HepG2 (cell line): Measurements from ENCODE around the gene PTPN18. TPM values are rescaled to one million over a fixed set of nuclear protein-coding genes. Genes with fewer than 3 reads are reported as not detected.

Experiments used
- E2F1 ChIP-seq: sonication (generic); formaldehyde crosslinking; IDR thresholded peaks from 2 replicates; pipeline ENCODE4 v1.5.0; 2020; ENCODE audit warnings: missing genetic modification reagents
- ERF ChIP-seq: IDR thresholded peaks from 2 replicates; pipeline ENCODE4 v1.6.1; 2018; ENCODE audit warnings: missing biosample characterization, missing genetic modification reagents
- FOXA1 ChIP-seq, 2 experiments: fragments of 450-650 bp in 1 of 2; sonication (generic) in 1 of 2; formaldehyde crosslinking in 1 of 2; IDR thresholded peaks; 2 replicates each; pipeline versions ENCODE4 v1.4.0 to v1.6.1; 2016 to 2020; ENCODE audit warnings: missing genetic modification reagents in 1 of 2
- GFI1 ChIP-seq: sonication (generic); formaldehyde crosslinking; IDR thresholded peaks from 2 replicates; pipeline ENCODE4 v1.5.0; 2020; ENCODE audit warnings: missing genetic modification reagents, mild to moderate bottlenecking, borderline replicate concordance
- ISL2 ChIP-seq: sonication (generic); formaldehyde crosslinking; IDR thresholded peaks from 2 replicates; pipeline ENCODE4 v1.5.0; 2020; ENCODE audit warnings: missing genetic modification reagents
- ISX ChIP-seq: sonication (generic); formaldehyde crosslinking; conservative IDR thresholded peaks from 2 replicates; pipeline ENCODE4 v1.5.0; 2020; ENCODE audit warnings: missing genetic modification reagents
- NRL ChIP-seq: sonication (generic); formaldehyde crosslinking; IDR thresholded peaks from 2 replicates; pipeline ENCODE4 v1.5.0; 2020; ENCODE audit warnings: missing genetic modification reagents, mild to moderate bottlenecking, moderate library complexity, borderline replicate concordance
- REPIN1 ChIP-seq: sonication (generic); formaldehyde crosslinking; IDR thresholded peaks from 2 replicates; pipeline ENCODE4 v1.8.0; 2022; ENCODE audit warnings: missing genetic modification reagents, low read depth, mild to moderate bottlenecking, borderline replicate concordance
- SOX5 ChIP-seq: IDR thresholded peaks from 2 replicates; pipeline ENCODE4 v1.6.1; 2016; ENCODE audit warnings: borderline replicate concordance
- TEF ChIP-seq: sonication (generic); formaldehyde crosslinking; IDR thresholded peaks from 2 replicates; pipeline ENCODE4 v1.5.0; 2020; ENCODE audit warnings: missing genetic modification reagents
- ZNF451 ChIP-seq: sonication (generic); formaldehyde crosslinking; IDR thresholded peaks from 2 replicates; pipeline ENCODE4 v1.5.0; 2020; ENCODE audit warnings: mild to moderate bottlenecking, missing genetic modification reagents
- ZNF501 ChIP-seq: sonication (generic); formaldehyde crosslinking; IDR thresholded peaks from 2 replicates; pipeline ENCODE4 v1.5.1; 2020; ENCODE audit warnings: mild to moderate bottlenecking, moderate library complexity, missing genetic modification reagents
- ZNF598 ChIP-seq: sonication (generic); formaldehyde crosslinking; IDR thresholded peaks from 2 replicates; pipeline ENCODE4 v1.5.1; 2020; ENCODE audit warnings: mild to moderate bottlenecking, missing genetic modification reagents, borderline replicate concordance
- polyA plus RNA-seq, 8 experiments: library from polyadenylated mRNA; depleted of rRNA in 3 of 8; stranded (reverse) in 7 of 8; unstranded in 1 of 8; fragments of >200 nt; fragmentation: Illumina TruSeq in 4 of 8; extraction: Trizol in 4 of 8; gene quantifications; 2 replicates each; pipeline versions ENCODE4 v1.2.1 to v1.2.3, GENCODE V29; 2011 to 2016; ENCODE audit warnings: low read depth in 4 of 8, missing spikeins in 1 of 8, mixed read lengths in 1 of 8; ENCODE audit not compliant: insufficient read depth in 1 of 8
- total RNA-seq, 5 experiments: library from RNA; depleted of rRNA; stranded (reverse); fragments of >200 nt; fragmentation: Illumina TruSeq; extraction: Trizol; gene quantifications; 2 replicates each; pipeline ENCODE4 v1.2.3, GENCODE V29; 2016; ENCODE audit warnings: low read depth in 1 of 5
- TF ChIP-seq, protein P1 (sequence below): sonication (generic); formaldehyde crosslinking; IDR thresholded peaks from 2 replicates; pipeline ENCODE4 v1.4.0; 2020; ENCODE audit warnings: mild to moderate bottlenecking, missing genetic modification reagents
- TF ChIP-seq, protein P2 (sequence below): sonication (generic); formaldehyde crosslinking; IDR thresholded peaks from 2 replicates; pipeline ENCODE4 v1.5.0; 2020; ENCODE audit warnings: mild to moderate bottlenecking, missing genetic modification reagents, moderate library complexity
- TF ChIP-seq, protein P3 (sequence below): sonication (generic); formaldehyde crosslinking; IDR thresholded peaks from 2 replicates; pipeline ENCODE4 v1.8.1; 2023; ENCODE audit warnings: mild to moderate bottlenecking, missing genetic modification reagents, borderline replicate concordance

The PTPN18 gene
- total and polyA plus RNA-seq, 2 of the 13 experiments (the other 11 are each of a cell fraction or from before 2014, with no cell fraction given) = 14.8 to 39.6 TPM

GRCh38 chr2:130332271-130333073 is 23.4 kb upstream of the PTPN18 start (continued):
- TF ChIP-seq, protein P1, sequence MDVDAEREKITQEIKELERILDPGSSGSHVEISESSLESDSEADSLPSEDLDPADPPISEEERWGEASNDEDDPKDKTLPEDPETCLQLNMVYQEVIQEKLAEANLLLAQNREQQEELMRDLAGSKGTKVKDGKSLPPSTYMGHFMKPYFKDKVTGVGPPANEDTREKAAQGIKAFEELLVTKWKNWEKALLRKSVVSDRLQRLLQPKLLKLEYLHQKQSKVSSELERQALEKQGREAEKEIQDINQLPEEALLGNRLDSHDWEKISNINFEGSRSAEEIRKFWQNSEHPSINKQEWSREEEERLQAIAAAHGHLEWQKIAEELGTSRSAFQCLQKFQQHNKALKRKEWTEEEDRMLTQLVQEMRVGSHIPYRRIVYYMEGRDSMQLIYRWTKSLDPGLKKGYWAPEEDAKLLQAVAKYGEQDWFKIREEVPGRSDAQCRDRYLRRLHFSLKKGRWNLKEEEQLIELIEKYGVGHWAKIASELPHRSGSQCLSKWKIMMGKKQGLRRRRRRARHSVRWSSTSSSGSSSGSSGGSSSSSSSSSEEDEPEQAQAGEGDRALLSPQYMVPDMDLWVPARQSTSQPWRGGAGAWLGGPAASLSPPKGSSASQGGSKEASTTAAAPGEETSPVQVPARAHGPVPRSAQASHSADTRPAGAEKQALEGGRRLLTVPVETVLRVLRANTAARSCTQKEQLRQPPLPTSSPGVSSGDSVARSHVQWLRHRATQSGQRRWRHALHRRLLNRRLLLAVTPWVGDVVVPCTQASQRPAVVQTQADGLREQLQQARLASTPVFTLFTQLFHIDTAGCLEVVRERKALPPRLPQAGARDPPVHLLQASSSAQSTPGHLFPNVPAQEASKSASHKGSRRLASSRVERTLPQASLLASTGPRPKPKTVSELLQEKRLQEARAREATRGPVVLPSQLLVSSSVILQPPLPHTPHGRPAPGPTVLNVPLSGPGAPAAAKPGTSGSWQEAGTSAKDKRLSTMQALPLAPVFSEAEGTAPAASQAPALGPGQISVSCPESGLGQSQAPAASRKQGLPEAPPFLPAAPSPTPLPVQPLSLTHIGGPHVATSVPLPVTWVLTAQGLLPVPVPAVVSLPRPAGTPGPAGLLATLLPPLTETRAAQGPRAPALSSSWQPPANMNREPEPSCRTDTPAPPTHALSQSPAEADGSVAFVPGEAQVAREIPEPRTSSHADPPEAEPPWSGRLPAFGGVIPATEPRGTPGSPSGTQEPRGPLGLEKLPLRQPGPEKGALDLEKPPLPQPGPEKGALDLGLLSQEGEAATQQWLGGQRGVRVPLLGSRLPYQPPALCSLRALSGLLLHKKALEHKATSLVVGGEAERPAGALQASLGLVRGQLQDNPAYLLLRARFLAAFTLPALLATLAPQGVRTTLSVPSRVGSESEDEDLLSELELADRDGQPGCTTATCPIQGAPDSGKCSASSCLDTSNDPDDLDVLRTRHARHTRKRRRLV = no peak
- TF ChIP-seq GFI1 (CRISPR knock-in tag) (no peak), ZNF451 (0 out of 2 replicates have a peak, but pooled peaks have one; percentile 9), TEF (CRISPR knock-in tag) (no peak), ISX (CRISPR knock-in tag) (0 out of 2 replicates have a peak, but pooled peaks have one; percentile 53), ISL2 (peak; percentile 33; the same call in 1 of the 2 replicates), SOX5 (no peak), ZNF501 (peak; percentile 87), ERF (CRISPR knock-in tag) (peak; percentile 34; the same call in 1 of the 2 replicates), E2F1 (CRISPR knock-in tag) (no peak), ZNF598 (CRISPR knock-in tag) (peak; percentile 74; the same call in 1 of the 2 replicates), REPIN1 (CRISPR knock-in tag) (peak; percentile 52; the same call in 1 of the 2 replicates), FOXA1 (IDR thresholded peaks at IDR 0.05) (no peak), FOXA1 (CRISPR knock-in tag; IDR thresholded peaks at IDR 0.05) (peak; percentile 17; the same call in 1 of the 2 replicates), NRL (peak; percentile 77)
- TF ChIP-seq, protein P2, sequence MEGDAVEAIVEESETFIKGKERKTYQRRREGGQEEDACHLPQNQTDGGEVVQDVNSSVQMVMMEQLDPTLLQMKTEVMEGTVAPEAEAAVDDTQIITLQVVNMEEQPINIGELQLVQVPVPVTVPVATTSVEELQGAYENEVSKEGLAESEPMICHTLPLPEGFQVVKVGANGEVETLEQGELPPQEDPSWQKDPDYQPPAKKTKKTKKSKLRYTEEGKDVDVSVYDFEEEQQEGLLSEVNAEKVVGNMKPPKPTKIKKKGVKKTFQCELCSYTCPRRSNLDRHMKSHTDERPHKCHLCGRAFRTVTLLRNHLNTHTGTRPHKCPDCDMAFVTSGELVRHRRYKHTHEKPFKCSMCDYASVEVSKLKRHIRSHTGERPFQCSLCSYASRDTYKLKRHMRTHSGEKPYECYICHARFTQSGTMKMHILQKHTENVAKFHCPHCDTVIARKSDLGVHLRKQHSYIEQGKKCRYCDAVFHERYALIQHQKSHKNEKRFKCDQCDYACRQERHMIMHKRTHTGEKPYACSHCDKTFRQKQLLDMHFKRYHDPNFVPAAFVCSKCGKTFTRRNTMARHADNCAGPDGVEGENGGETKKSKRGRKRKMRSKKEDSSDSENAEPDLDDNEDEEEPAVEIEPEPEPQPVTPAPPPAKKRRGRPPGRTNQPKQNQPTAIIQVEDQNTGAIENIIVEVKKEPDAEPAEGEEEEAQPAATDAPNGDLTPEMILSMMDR (CRISPR knock-in tag) = peak; percentile 97
- TF ChIP-seq, protein P3, sequence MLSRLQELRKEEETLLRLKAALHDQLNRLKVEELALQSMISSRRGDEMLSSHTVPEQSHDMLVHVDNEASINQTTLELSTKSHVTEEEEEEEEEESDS (CRISPR knock-in tag) = 0 out of 2 replicates have a peak, but pooled peaks have one; percentile 14
